Measurements from ENCODE around the gene CEBPZ. TPM values are rescaled to one million over a fixed set of nuclear protein-coding genes. Genes with fewer than 3 reads are reported as not detected.

Gene CEBPZ
- total and polyA plus RNA-seq, 4 donors = 15.7 to 25.6 (median 19.9) TPM

- Histone ChIP-seq H3K4me1 (ENCODE audit: control insufficient read depth in 4 of 4, insufficient read depth in 4 of 4, low read length in 3 of 4) (peaks cover 12 to 29% (median 20%) of the 10 kb centered on the region in 4 donors), H3K36me3 (ENCODE audit: control insufficient read depth in 4 of 4, insufficient read depth in 3 of 4, low read depth in 1 of 4, low read length in 3 of 4) (peaks cover 0 to 18% (median 13%) of the 10 kb centered on the region in 4 donors), H3K27me3 (ENCODE audit: control insufficient read depth in 4 of 4, insufficient read depth in 4 of 4, low read length in 3 of 4) (no peaks in the 10 kb centered on the region), H3K9ac (ENCODE audit: low read depth in 1 of 2, low read length in 2 of 2) (peak overlapping the region; percentile 91 to 92), H3K4me3 (ENCODE audit: low read depth in 1 of 3, low read length in 3 of 3) (peak overlapping the region; percentile 75 to 97 (median 95)), H3K9me3 (ENCODE audit: control insufficient read depth in 4 of 4, low read length in 3 of 4) (no peaks in the 10 kb centered on the region), H3K27ac (ENCODE audit: low read depth in 1 of 2, low read length in 2 of 2) (peak overlapping the region; percentile 78 to 91)
- WGBS = under 1% methylated on average over 8 of the region's 8 CpGs
- no peak for DNase-seq (ENCODE audit: low spot score)
- no peak for TF ChIP-seq NR2F2 (IDR thresholded peaks at IDR 0.05)
- TF ChIP-seq RAD21 (IDR thresholded peaks at IDR 0.05) = no peak
- no peak for TF ChIP-seq YY1 (IDR thresholded peaks at IDR 0.05)
- TF ChIP-seq TAF1 (conservative IDR thresholded peaks at IDR 0.05) = no peak
- TF ChIP-seq ZBTB33 (IDR thresholded peaks at IDR 0.05) = no peak
- TF ChIP-seq MAX (IDR thresholded peaks at IDR 0.05) = no peak
- no peak for TF ChIP-seq HNF4A (conservative IDR thresholded peaks at IDR 0.05)
- no peak for TF ChIP-seq FOXA2 (IDR thresholded peaks at IDR 0.05)
- no peak for TF ChIP-seq JUND (IDR thresholded peaks at IDR 0.05)
- TF ChIP-seq RXRA (IDR thresholded peaks at IDR 0.05) = no peak
- TF ChIP-seq GABPA (IDR thresholded peaks at IDR 0.05 in 1 of 2, conservative IDR thresholded peaks at IDR 0.05 in 1 of 2) = no peak
- TF ChIP-seq REST (IDR thresholded peaks at IDR 0.05) = no peak
- no peak for TF ChIP-seq ATF3 (IDR thresholded peaks at IDR 0.05)
- TF ChIP-seq HNF4G (IDR thresholded peaks at IDR 0.05) = no peak
- no peak for TF ChIP-seq SP1 (IDR thresholded peaks at IDR 0.05)
These were observed 815 bp downstream of the CEBPZ start for GRCh38 chr2:37230581-37230980.

GRCh38 chr2:37228788-37229187 is 2.6 kb downstream of the CEBPZ start:
- Histone ChIP-seq H3K27me3 (ENCODE audit: control insufficient read depth in 4 of 4, insufficient read depth in 4 of 4, low read length in 3 of 4) (no peaks in the 10 kb centered on the region), H3K36me3 (ENCODE audit: control insufficient read depth in 4 of 4, insufficient read depth in 3 of 4, low read depth in 1 of 4, low read length in 3 of 4) (peaks cover 0 to 18% (median 14%) of the 10 kb centered on the region in 4 donors), H3K4me3 (ENCODE audit: low read depth in 1 of 3, low read length in 3 of 3) (no peak overlapping the region), H3K4me1 (ENCODE audit: control insufficient read depth in 4 of 4, insufficient read depth in 4 of 4, low read length in 3 of 4) (peaks cover 14 to 29% (median 20%) of the 10 kb centered on the region in 4 donors), H3K9me3 (ENCODE audit: control insufficient read depth in 4 of 4, low read length in 3 of 4) (no peaks in the 10 kb centered on the region), H3K9ac (ENCODE audit: low read depth in 1 of 2, low read length in 2 of 2) (no peak overlapping the region), H3K27ac (ENCODE audit: low read depth in 1 of 2, low read length in 2 of 2) (no peak overlapping the region)
- no peak for DNase-seq (ENCODE audit: low spot score)
- TF ChIP-seq ZBTB33 (IDR thresholded peaks at IDR 0.05) = no peak
- TF ChIP-seq ATF3 (IDR thresholded peaks at IDR 0.05) = no peak
- no peak for TF ChIP-seq EGR1 (IDR thresholded peaks at IDR 0.05; ENCODE audit: low read depth in 2 of 2)
- no peak for TF ChIP-seq HNF4A (conservative IDR thresholded peaks at IDR 0.05)
- no peak for TF ChIP-seq HNF4G (IDR thresholded peaks at IDR 0.05)
- no peak for TF ChIP-seq FOXA1 (IDR thresholded peaks at IDR 0.05)
- no peak for TF ChIP-seq NR2F2 (IDR thresholded peaks at IDR 0.05)
- no peak for TF ChIP-seq GABPA (IDR thresholded peaks at IDR 0.05 in 1 of 2, conservative IDR thresholded peaks at IDR 0.05 in 1 of 2)
- no peak for TF ChIP-seq RXRA (IDR thresholded peaks at IDR 0.05)
- no peak for TF ChIP-seq FOXA2 (IDR thresholded peaks at IDR 0.05)
- no peak for TF ChIP-seq YY1 (IDR thresholded peaks at IDR 0.05)
- no peak for TF ChIP-seq RAD21 (IDR thresholded peaks at IDR 0.05)
- WGBS = 98% methylated on average over 3 of the region's 3 CpGs

Data from liver (tissue), 9 donors.